NCI-H146 treated with DMSO at 0.1 percent for 48 hours (cell line): ENCODE data around the gene MORN5.
A peak's percentile ranks its signal among the peaks of the same experiment; 100 is the strongest.

Experiments used
- DNase-seq: peaks from one replicate; lab custom pipeline; 2025; ENCODE audit not compliant: unreplicated experiment; lab: John Stamatoyannopoulos, UW

Gene MORN5

DNA sequence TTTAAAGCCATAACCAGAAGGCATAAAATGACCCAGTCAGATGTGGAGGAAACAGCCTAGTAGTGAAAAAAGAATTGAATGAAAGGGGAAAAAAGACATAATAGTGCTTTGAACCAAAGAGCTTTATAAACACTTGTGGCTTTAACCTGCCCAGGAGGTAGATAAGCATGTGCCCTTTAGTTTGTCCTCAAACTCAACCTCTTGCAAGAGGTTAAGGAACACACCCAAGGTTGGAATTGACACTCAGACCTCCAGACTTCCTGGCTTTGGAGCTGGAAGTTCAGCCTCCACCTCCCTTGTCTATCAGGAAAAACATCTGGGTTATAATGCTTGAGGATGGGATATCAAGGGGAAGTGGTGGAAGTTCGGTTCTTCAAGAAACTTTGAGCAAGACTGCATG lies 16.4 kb upstream of the MORN5 start:
- no peak for DNase-seq

DNA sequence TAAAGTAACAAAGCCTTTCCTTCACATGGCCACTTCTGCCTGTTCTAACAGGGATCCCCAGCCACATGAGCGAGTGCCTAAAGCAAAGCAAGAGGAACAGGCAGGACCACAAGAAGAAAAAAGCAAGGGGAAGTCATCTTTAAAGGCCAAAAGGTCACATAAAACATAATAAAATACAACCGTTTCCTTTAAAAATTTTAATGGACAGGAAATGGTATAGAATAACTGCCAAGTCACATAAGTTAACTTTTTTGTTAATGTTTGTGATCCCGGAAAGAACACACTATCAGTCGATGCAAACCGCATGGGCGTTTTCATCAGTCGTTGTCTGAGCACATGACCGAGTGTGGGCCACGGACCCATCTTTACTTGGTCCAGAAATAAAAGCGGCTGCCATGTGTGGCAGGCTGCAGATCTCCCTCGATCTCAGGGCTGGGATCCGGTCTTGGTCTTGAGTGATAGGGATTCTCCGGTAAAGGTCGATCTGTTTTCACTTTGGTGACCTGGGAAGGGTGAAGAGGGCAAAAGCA lies 15.8 kb upstream of the MORN5 start:
- no peak for DNase-seq

- no peak for DNase-seq
Observed at GRCh38 chr9:122144836-122145591, 14.7 kb upstream of the MORN5 start.

DNA sequence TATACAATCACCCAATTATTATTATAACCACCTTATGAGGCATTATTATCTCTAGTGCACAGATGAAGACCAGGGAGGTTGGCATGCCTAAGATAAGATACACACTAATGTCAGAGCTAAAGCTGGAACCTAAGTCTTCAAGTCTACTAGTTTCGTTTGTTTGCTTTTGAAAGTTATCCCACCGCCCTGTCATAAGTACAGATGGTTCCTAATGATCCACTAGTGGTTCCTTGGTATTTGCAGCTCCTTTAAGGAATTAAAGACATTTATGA lies 14.2 kb upstream of the MORN5 start:
- no peak for DNase-seq

- DNase-seq: no peak
Observed at GRCh38 chr9:122151267-122151828, 8.4 kb upstream of the MORN5 start.

GRCh38 chr9:122155796-122156195 lies 3.9 kb upstream of the MORN5 start:
- DNase-seq: no peak

- DNase-seq: peak; percentile 2
Observed at GRCh38 chr9:122158202-122158601, 1.5 kb upstream of the MORN5 start.

DNA sequence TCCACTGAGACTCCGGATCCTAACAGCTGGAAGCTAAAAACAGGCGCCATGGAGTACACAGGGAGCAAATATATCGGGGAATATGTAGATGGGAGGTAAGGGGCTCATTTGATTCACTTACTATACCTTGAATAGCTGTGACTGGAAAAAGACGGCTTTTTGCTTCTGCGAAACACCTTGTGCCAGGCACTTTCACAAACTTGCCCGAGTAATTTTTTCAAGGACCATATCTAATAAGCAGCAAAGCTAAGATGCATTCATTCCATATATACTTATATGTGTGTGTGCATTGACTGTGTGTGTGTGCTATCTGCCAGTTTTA lies 178 bp downstream of the MORN5 start:
- DNase-seq: no peak

GRCh38 chr9:122162415-122162814 lies 2.7 kb downstream of the MORN5 start:
- no peak for DNase-seq

GRCh38 chr9:122164286-122164685 lies 4.6 kb downstream of the MORN5 start:
- no peak for DNase-seq

GRCh38 chr9:122168356-122168755 lies 8.6 kb downstream of the MORN5 start:
- no peak for DNase-seq

- DNase-seq: no peak
Observed at GRCh38 chr9:122172131-122172530, 12.4 kb downstream of the MORN5 start.

GRCh38 chr9:122173670-122174069 lies 14.0 kb downstream of the MORN5 start:
- no peak for DNase-seq

DNA sequence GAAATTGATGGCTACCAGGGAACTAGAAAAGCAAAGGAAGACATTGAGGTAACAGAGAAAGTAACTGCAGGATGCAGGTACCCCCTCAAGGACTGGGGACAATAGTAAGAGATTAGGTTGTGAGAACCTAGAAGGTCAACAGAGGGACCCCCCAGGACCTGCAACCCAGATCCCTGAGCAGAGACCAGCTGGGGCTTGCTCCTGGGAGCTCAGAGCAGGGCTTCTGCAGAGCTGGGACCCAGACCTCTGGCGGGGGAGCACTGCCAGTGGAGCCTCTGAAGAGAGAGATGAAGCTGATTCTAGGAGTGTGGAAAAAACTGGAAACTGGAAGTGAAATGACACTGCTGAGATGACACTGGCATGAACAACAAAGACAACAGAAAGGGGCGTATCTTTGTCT lies 17.2 kb downstream of the MORN5 start:
- DNase-seq: no peak

DNA sequence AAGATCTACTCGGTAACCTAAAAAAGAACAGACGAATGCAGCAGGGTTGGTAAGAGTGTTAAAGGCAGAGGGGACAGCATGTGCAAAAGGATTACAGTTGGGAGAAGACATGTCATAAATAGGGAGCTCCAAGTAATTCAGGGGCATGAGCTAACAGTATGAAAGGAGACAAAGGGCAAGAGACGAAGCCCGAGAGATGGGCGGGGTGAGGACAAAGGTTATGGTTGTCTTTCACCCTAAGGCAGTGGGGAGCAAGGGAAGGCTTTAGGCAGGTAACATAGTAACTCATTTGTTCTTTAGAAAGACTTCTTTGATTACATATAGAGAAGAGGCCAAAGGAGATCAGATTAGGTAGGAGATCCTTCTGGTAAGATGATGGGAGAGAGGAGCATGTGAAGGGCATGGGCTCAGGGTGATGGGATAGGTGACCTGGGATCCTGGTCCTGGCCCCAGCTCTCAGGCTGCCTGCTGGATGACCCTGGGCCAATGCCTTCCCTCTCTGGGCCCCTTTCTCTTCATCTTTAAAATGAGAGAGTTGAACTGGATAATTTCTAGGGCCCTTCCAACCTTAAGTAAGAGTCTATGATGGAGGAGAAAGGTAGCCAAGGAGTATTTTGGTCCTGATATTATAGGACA lies 19.5 kb downstream of the MORN5 start:
- no peak for DNase-seq

DNA sequence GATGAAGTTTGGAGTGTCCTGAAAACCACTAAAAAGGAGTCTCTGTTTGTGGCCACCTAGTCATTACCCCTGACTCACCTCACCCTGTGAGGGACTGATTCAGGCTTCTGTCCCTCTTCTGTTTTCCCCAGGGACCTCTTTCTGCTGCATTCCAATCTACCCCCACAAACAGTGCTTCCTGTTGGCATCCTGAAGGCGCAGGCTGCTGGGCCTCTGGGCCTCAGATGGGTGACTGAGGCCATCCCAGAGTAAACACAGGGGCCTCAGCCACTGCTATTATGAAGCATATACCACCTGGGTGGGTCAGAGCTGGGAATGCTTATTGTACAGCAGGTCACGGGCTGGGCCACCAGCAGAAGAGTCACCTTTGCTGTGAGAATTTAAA lies 20.0 kb downstream of the MORN5 start:
- no peak for DNase-seq

GRCh38 chr9:122180633-122181032 lies 20.9 kb downstream of the MORN5 start:
- DNase-seq: peak; percentile 65

DNA sequence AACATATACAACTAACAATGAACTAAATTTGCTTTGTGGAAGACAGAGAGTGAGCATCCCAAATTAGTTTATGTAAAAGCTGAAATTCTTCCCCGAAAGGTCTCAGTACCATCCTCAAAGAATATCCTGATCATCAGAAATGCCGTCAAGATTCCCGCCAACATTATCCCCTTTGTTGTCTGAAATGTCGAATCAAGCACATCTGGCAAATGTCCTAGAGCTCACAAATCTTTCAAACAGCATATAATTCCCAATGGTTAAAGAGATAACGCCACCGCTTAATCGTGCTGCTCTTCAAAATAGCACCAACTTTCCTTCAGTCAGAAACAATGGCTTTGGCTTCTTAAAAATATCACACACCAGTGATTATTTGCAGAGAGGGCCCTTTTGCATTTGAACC lies 23.8 kb downstream of the MORN5 start:
- DNase-seq: no peak

- no peak for DNase-seq
Observed at GRCh38 chr9:122184551-122184950, 24.8 kb downstream of the MORN5 start.

- no peak for DNase-seq
Observed at GRCh38 chr9:122186301-122186700, 26.6 kb downstream of the MORN5 start.

DNA sequence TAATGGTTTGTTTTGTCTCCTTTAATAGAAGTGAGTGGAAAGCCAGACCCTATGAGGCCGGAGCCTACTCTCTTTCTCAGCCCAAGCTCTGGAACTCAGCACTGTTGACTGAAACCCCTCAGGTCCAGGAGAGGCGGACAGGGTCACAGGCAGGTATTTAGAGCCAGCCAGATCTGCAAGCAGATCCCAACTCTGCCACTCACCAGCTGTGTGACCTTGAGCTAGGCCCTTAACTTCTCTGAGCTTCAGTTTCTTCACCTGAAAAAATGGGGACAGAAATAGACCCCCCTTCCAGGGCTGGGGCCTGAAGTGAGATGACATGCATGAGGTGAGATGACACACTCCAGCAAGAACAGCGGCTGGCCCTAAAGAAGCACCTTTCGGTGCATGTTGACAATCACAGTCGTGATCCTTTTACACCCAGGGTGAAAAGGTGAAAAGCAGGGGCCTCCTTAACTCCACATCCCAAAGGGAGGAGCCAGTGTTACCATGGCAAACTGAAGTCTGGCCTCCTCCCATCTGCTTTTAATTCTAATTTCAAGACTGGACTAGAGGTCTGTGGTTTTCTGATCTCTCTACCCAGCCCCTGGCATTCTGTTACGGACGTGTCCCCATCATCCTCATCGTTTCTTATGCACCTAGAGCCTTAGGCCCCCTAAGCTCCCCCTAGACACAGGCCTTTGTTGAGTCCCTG lies 27.2 kb downstream of the MORN5 start:
- DNase-seq: no peak

DNA sequence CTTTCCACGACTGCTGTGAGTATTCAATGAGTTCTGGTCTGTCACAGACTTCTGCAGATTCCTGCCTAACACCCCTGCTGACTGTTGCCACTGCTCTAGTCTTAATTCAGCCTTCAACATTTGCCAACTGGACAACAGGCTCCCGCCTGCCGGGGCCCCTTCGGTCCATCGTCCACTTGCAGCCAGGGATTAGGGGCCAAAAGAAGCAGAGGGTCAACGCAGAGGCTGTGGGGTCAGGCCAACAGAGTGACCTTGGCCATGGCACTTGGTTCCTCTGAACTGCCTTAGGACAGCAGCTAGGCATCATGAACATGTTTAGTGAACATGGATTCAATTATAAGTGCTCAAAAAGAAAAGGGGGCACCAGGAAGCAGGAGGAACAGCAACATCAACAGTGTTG lies 28.7 kb downstream of the MORN5 start:
- DNase-seq: no peak
